SK-N-SH (cell line): ENCODE data around the gene RMDN3. TPM values are rescaled to one million over a fixed set of nuclear protein-coding genes. Genes with fewer than 3 reads are reported as not detected.

Experiments
- CTCF ChIA-PET: fragments of 300-600, 350-600 bp; formaldehyde crosslinking; extraction: SDS; loops from one replicate; lab custom pipeline; 2021; lab: Yijun Ruan, JAX
- POLR2A ChIA-PET: fragments of 350-600 bp; sonication (Branson Sonifier 250); formaldehyde crosslinking; extraction: SDS; loops from one replicate; lab custom pipeline; 2020; ENCODE audit warnings: antibody characterized with exemption, inconsistent platforms; lab: Yijun Ruan, JAX
- DNase-seq: peaks from one replicate; pipeline ENCODE4 v3.0.0; 2012
- H2AFZ ChIP-seq: fragments of 200-600 bp; sonication (generic); 2 replicates; pipeline ENCODE4 v1.8.1; 2016; ENCODE audit warnings: antibody characterized with exemption, mild to moderate bottlenecking, low read depth
- H3F3A ChIP-seq: fragments of 200-600 bp; sonication (generic); replicated peaks from 2 replicates; pipeline ENCODE3; 2016; ENCODE audit warnings: antibody characterized with exemption, mild to moderate bottlenecking; ENCODE audit not compliant: insufficient read depth
- H3K27ac ChIP-seq, 2 experiments: fragments of 200-500 bp in 1 of 2; fragments of 200-600 bp in 1 of 2; sonication (Bioruptor generic) in 1 of 2; sonication (generic), shearing (Covaris generic) in 1 of 2; 2 replicates each; pipeline versions ENCODE4 v1.5.1 to v1.6.1; 2014 to 2016; ENCODE audit warnings: low read depth in 2 of 2, inconsistent platforms in 1 of 2, low read length in 1 of 2, mild to moderate bottlenecking in 1 of 2, mixed read lengths in 1 of 2
- H3K27me3 ChIP-seq: fragments of 200-600 bp; sonication (generic), shearing (Covaris generic); 2 replicates; pipeline ENCODE4 v1.6.1; 2016; ENCODE audit warnings: mixed run types; ENCODE audit not compliant: insufficient read depth
- H3K36me3 ChIP-seq, 2 experiments: fragments of 200-500 bp in 1 of 2; fragments of 200-600 bp in 1 of 2; sonication (Bioruptor generic) in 1 of 2; sonication (generic) in 1 of 2; replicated peaks in 1 of 2; 2 replicates each; pipeline versions ENCODE3 to v1.5.1; 2014 to 2016; ENCODE audit warnings: low read length in 1 of 2, mild to moderate bottlenecking in 1 of 2; ENCODE audit not compliant: insufficient read depth in 2 of 2, control insufficient read depth in 1 of 2
- H3K4me1 ChIP-seq, 2 experiments: fragments of 200-500 bp in 1 of 2; fragments of 200-600 bp in 1 of 2; sonication (Bioruptor generic) in 1 of 2; sonication (generic), shearing (Covaris generic) in 1 of 2; 2 replicates each; pipeline versions ENCODE4 v1.5.1 to v1.6.1; 2014 to 2016; ENCODE audit warnings: low read depth in 1 of 2, low read length in 1 of 2, mixed run types in 1 of 2; ENCODE audit not compliant: insufficient read depth in 2 of 2, control insufficient read depth in 1 of 2
- H3K4me2 ChIP-seq: fragments of 200-600 bp; sonication (generic), shearing (Covaris generic); 2 replicates; pipeline ENCODE4 v1.6.1; 2017; ENCODE audit warnings: mixed run types
- H3K4me3 ChIP-seq, 2 experiments: fragments of 200-500 bp in 1 of 2; fragments of 200-600 bp in 1 of 2; sonication (Bioruptor generic) in 1 of 2; sonication (generic), shearing (Covaris generic) in 1 of 2; 2 replicates each; pipeline versions ENCODE4 v1.5.1 to v1.8.1; 2014 to 2016; ENCODE audit warnings: low read depth in 2 of 2, inconsistent platforms in 1 of 2, low read length in 1 of 2, mild to moderate bottlenecking in 1 of 2, mixed read lengths in 1 of 2, moderate library complexity in 1 of 2
- H3K79me2 ChIP-seq: fragments of 200-600 bp; sonication (generic); 2 replicates; pipeline ENCODE4 v1.8.1; 2017; ENCODE audit warnings: mild to moderate bottlenecking; ENCODE audit not compliant: insufficient read depth
- H3K9ac ChIP-seq: fragments of 200-600 bp; sonication (generic); 2 replicates; pipeline ENCODE4 v1.6.1; 2017; ENCODE audit warnings: mixed run types
- H3K9me2 ChIP-seq: fragments of 200-600 bp; sonication (generic); 2 replicates; pipeline ENCODE4 v1.6.1; 2017; ENCODE audit warnings: mixed run types
- H3K9me3 ChIP-seq: fragments of 200-600 bp; sonication (generic); 2 replicates; pipeline ENCODE4 v1.6.1; 2017; ENCODE audit warnings: mixed run types, mild to moderate bottlenecking, moderate library complexity
- H4K20me1 ChIP-seq: fragments of 200-600 bp; sonication (generic); 2 replicates; pipeline ENCODE4 v1.6.1; 2017; ENCODE audit warnings: mild to moderate bottlenecking, mixed run types; ENCODE audit not compliant: insufficient read depth
- ELF1 ChIP-seq: IDR thresholded peaks from 2 replicates; pipeline ENCODE4 v1.4.0; 2012
- EP300 ChIP-seq, 2 experiments: IDR thresholded peaks; 2 replicates each; pipeline versions ENCODE4 v1.4.0 to v1.6.1; 2012; ENCODE audit warnings: borderline replicate concordance in 1 of 2, low read depth in 1 of 2, low read length in 1 of 2
- FOSL2 ChIP-seq: IDR thresholded peaks from 2 replicates; pipeline ENCODE4 v1.4.0; 2012; ENCODE audit warnings: low read depth, mild to moderate bottlenecking, moderate library complexity, borderline replicate concordance
- GABPA ChIP-seq: IDR thresholded peaks from 2 replicates; pipeline ENCODE4 v1.4.0; 2012; ENCODE audit warnings: low read depth, mild to moderate bottlenecking
- GATA2 ChIP-seq: sonication (generic); formaldehyde crosslinking; IDR thresholded peaks from 2 replicates; pipeline ENCODE4 v1.5.0; 2020; ENCODE audit warnings: mild to moderate bottlenecking, missing genetic modification reagents
- JUND ChIP-seq: IDR thresholded peaks from 2 replicates; pipeline ENCODE4 v1.4.0; 2012
- MAX ChIP-seq: IDR thresholded peaks from 2 replicates; pipeline ENCODE4 v1.4.0; 2012; ENCODE audit warnings: low read depth
- MEF2A ChIP-seq: IDR thresholded peaks from 2 replicates; pipeline ENCODE4 v1.4.0; 2012; ENCODE audit warnings: low read depth, borderline replicate concordance
- NFIC ChIP-seq: IDR thresholded peaks from 2 replicates; pipeline ENCODE4 v1.4.0; 2012; ENCODE audit warnings: borderline replicate concordance
- PBX3 ChIP-seq: IDR thresholded peaks from 2 replicates; pipeline ENCODE4; 2012
- POLR2AphosphoS5 ChIP-seq: IDR thresholded peaks from 2 replicates; pipeline ENCODE4 v1.6.1; 2012; ENCODE audit warnings: low read depth, low read length
- RAD21 ChIP-seq: IDR thresholded peaks from 2 replicates; pipeline ENCODE4 v1.6.1; 2012; ENCODE audit warnings: mild to moderate bottlenecking, low read length
- RCOR1 ChIP-seq: fragments of 150-350 bp; IDR thresholded peaks from 2 replicates; pipeline ENCODE4 v1.6.1; 2017; ENCODE audit warnings: antibody characterized with exemption, low read length
- RXRA ChIP-seq: IDR thresholded peaks from 2 replicates; pipeline ENCODE4 v1.4.0; 2012; ENCODE audit warnings: low read depth, mild to moderate bottlenecking, borderline replicate concordance
- SIN3A ChIP-seq: IDR thresholded peaks from 2 replicates; pipeline ENCODE4 v1.6.1; 2012; ENCODE audit warnings: low read depth, mild to moderate bottlenecking, low read length, moderate library complexity, borderline replicate concordance
- SMC3 ChIP-seq: IDR thresholded peaks from 2 replicates; pipeline ENCODE4 v1.6.1; 2012; ENCODE audit warnings: low read depth, low read length, improper control_type of control experiment
- TCF12 ChIP-seq: IDR thresholded peaks from 2 replicates; pipeline ENCODE4 v1.4.0; 2012
- WGBS: methylation state at CpG from one replicate; pipeline ENCODE4 v1.1.6; 2017; ENCODE audit warnings: low lambda C conversion rate; 5-methylcytosine and 5-hydroxymethylcytosine counted together
- polyA plus RNA-seq, 3 experiments: library from polyadenylated mRNA; depleted of rRNA; stranded (reverse); fragments of >200 nt; gene quantifications; 2 replicates each; pipeline ENCODE4 v1.2.3, GENCODE V29; 2012
- TF ChIP-seq, protein P1 (sequence below): fragments of 150-350 bp; IDR thresholded peaks from 2 replicates; pipeline ENCODE4 v1.6.1; 2016; ENCODE audit warnings: mild to moderate bottlenecking, low read depth, low read length
- TF ChIP-seq, protein P2 (sequence below): fragments of 200-600 bp; sonication (generic); IDR thresholded peaks from 2 replicates; pipeline ENCODE4 v1.6.1; 2017; ENCODE audit warnings: antibody characterized with exemption, mild to moderate bottlenecking, moderate library complexity
- TF ChIP-seq, protein P3 (sequence below): IDR thresholded peaks from 2 replicates; pipeline ENCODE4 v1.4.0; 2012; ENCODE audit warnings: low read depth, borderline replicate concordance

RMDN3 gene
- polyA plus RNA-seq, 1 of the 3 experiments (the other 2 are of a cell fraction): 33.0 TPM

DNA sequence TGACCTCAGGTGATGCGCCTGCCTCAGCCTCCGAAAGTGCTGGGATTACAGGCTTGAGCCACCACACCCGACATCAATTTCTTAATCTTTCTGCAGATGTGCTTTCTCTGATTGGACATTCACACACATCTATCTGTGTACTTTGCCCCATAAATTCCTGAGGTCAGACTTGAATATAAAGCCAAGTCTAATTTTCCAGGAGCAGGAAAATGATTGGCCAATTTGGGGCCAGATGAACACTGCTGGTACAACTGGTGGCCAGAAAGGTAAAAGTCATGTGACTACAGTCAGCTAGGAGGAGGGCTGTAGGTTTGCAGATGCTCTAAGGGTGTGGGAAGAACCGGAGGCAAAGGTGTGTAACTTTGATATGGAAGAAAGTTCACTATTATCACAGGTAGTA, 63.3 kb downstream of the RMDN3 start:
- POLR2A ChIA-PET: no interaction called here
- Histone ChIP-seq H3K9me2 (no peaks in the 10 kb centered on the region), H3K9me3 (no peaks in the 10 kb centered on the region), H2AFZ (no peak overlapping the region), H3K27me3 (no peaks in the 10 kb centered on the region), H3K9ac (no peak overlapping the region), H4K20me1 (no peaks in the 10 kb centered on the region), H3K4me1 (peaks cover 0 to 4% of the 10 kb centered on the region in 2 experiments; a peak in 1 of 4 replicates), H3K27ac (no peak overlapping the region), H3K4me2 (no peak overlapping the region)
- 95% methylated on average over 4 of the region's 4 CpGs for WGBS
- TF ChIP-seq GATA2 (no peak), MEF2A (no peak), RCOR1 (no peak), EP300 (IDR thresholded peaks at IDR 0.05; ENCODE audit: borderline replicate concordance in 1 of 2, low read depth in 1 of 2, low read length in 1 of 2) (no peak), RAD21 (no peak), TCF12 (no peak), NFIC (no peak), POLR2AphosphoS5 (no peak), MAX (no peak), SIN3A (no peak), JUND (no peak), RXRA (no peak), GABPA (no peak), SMC3 (no peak), ELF1 (no peak), PBX3 (no peak), FOSL2 (no peak)
- TF ChIP-seq, protein P1, sequence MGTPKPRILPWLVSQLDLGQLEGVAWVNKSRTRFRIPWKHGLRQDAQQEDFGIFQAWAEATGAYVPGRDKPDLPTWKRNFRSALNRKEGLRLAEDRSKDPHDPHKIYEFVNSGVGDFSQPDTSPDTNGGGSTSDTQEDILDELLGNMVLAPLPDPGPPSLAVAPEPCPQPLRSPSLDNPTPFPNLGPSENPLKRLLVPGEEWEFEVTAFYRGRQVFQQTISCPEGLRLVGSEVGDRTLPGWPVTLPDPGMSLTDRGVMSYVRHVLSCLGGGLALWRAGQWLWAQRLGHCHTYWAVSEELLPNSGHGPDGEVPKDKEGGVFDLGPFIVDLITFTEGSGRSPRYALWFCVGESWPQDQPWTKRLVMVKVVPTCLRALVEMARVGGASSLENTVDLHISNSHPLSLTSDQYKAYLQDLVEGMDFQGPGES: no peak
- TF ChIP-seq, protein P2, sequence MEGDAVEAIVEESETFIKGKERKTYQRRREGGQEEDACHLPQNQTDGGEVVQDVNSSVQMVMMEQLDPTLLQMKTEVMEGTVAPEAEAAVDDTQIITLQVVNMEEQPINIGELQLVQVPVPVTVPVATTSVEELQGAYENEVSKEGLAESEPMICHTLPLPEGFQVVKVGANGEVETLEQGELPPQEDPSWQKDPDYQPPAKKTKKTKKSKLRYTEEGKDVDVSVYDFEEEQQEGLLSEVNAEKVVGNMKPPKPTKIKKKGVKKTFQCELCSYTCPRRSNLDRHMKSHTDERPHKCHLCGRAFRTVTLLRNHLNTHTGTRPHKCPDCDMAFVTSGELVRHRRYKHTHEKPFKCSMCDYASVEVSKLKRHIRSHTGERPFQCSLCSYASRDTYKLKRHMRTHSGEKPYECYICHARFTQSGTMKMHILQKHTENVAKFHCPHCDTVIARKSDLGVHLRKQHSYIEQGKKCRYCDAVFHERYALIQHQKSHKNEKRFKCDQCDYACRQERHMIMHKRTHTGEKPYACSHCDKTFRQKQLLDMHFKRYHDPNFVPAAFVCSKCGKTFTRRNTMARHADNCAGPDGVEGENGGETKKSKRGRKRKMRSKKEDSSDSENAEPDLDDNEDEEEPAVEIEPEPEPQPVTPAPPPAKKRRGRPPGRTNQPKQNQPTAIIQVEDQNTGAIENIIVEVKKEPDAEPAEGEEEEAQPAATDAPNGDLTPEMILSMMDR: no peak
- TF ChIP-seq, protein P3, sequence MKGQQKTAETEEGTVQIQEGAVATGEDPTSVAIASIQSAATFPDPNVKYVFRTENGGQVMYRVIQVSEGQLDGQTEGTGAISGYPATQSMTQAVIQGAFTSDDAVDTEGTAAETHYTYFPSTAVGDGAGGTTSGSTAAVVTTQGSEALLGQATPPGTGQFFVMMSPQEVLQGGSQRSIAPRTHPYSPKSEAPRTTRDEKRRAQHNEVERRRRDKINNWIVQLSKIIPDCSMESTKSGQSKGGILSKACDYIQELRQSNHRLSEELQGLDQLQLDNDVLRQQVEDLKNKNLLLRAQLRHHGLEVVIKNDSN: no peak
- TF ChIP-seq, all 33 proteins: peak for 0
- H3F3A ChIP-seq: peaks cover 8% of the 10 kb centered on the region
- no peak overlapping the region for H3K4me3 ChIP-seq
- H3K79me2 ChIP-seq: peaks cover 24% of the 10 kb centered on the region
- CTCF ChIA-PET: no interaction called here
- no peak for DNase-seq
- peaks cover 0 to 11% of the 10 kb centered on the region in 2 experiments for H3K36me3 ChIP-seq
